ENCODE data around the gene C6orf89. TPM values are rescaled to one million over a fixed set of nuclear protein-coding genes. Genes with fewer than 3 reads are reported as not detected.
"Not testable (repeated sequence)": the region's sequence is repeated elsewhere in the genome, so short reads cannot be mapped to it uniquely, and the experiment has no call there.

Gene C6orf89
- total RNA-seq, 1 experiment from 2014 or later, result 43.6 TPM

DNA sequence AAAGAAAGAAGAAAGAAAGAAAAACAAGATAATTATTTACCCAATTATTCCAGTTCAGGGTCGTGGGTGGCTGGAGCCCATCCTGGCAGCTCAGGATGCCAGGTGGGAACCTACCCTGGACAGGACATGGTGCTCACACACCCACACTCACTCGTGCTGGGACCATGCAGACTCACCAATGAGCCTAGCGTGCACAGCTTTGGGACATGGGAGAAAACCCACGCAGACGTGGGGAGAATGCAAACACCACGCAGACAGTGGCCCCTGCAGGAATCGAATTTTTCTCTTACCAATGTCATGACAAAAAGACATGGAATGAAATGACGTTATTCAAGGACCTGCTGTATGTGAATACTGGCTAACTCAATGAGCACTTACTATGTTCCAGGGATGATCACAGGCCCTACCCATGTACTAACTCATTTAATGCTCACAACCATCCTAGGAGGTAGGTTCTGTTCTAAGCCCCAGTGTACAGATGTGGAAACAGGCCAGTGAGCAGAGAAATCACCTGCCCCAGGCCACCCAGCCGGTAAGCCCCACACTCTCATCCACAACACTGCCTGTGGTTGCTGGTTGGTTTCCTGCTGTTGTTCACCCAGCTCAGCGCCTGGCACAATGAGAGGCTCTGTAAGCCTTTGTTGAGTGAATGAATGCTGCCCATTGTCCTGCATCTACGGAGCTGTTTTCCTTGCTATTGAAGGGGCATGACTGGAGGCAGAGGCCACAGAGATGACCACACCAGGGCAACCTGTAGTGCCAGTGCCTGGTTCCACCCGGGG, 62.0 kb downstream of the C6orf89 start:
- DNase-seq (ENCODE audit: low read depth), result no peak

DNA sequence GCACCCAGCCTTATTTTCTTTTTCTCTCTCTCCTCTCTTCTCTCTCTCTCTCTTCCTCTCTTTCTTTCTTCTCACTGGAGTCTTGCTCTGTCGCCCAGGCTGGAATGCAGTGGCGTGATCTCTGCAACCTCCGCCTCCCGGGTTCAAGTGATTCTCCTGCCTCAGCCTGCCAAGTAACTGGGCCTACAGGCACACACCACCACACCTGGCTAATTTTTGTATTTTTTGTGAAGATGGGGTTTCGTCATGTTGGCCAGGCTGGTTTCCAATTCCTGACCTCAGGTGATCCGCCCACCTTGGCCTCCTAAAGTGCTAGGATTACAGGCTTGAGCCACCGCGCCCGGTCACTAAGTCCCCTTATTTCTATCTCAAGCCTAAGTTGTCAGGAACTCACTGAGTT, 63.3 kb downstream of the C6orf89 start:
- not testable (repeated sequence) for DNase-seq (ENCODE audit: low read depth)

DNA sequence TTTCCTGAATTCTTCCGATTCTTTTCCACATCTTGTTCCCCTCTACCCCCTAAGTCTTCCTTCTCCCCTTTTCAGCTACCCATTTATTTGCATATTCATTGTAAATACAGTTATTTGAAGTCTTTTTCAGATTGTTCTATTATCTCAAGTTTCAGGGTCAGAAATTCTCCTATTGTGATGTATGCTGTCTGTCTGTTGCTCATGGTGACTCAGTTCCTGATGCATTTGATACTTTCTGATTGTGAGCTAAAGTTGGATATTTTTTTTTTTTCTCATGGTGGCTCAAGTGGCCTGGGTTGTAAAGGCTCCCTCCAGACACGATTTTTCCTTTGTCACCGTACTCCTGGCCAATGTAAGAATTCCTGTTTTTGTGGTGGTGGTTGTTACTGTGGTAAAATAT, 63.9 kb downstream of the C6orf89 start:
- DNase-seq (ENCODE audit: low read depth), result peak; percentile 74

DNA sequence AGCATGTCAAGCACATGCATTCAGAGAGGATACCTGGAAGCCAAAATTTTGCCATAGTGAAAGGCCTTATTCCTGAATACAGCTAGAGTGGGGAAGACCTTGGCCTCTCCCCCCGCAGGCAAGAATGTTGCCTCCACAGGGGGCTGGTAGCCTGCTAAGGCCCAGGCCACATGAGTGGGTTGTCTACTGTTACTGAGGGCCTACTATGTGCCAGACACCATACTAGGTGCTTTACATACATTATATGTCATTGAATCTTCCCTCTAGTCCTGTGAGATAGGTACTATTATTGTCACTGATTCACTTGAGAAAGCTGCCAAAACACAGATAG, 68.1 kb downstream of the C6orf89 start:
- no peak for DNase-seq (ENCODE audit: low read depth)

DNA sequence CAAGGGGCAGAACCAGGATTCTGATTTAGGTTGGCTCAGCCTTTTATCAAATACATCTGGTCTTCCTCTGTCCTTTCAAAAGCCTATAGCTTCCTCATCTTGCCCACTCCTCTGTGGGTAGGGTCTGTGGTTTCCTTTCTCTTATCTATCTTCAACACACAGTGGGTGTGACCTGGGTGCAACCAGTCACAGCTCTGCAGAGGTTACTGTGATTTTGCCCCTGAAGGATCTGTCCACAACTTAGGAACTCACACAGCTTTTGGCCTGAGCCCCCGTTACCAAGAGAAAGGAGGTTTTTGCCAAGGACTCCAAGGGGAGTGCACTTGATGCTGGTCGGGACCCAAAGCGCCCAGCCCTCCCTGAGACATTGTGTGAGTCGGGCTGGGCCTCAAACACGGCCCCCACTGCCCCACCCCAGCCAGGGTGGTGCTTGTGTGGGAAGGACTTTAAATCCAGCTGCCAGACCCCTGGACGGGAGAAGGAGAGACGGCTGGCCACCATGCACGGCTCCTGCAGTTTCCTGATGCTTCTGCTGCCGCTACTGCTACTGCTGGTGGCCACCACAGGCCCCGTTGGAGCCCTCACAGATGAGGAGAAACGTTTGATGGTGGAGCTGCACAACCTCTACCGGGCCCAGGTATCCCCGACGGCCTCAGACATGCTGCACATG, 68.6 kb downstream of the C6orf89 start, which contains the start of gene PI16:
PI16 (plus strand) TSS at position 477 of the 670 bp plus-strand sequence; CDS start at position 500, 23 bp downstream.
- no peak for DNase-seq (ENCODE audit: low read depth)

DNA sequence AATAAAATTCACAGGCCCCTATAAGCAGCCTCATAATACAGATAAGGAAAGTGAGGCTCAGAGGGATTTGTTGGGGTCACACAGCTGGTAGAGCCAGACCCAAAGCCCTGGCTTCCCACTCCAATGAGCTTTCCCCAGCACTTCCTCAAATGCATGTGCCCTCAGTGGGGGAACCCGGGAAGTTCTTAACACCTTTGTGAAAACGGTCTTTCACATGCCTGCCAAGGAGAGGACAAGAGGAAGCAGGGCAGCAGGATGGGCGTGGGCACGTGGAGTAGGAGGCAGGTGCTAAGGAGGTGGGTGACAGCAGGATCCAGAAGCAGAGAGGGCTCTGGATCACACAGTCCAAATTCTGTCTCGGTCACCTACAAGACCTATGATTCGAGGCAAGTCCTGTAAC, 69.4 kb downstream of the C6orf89 start:
- DNase-seq (ENCODE audit: low read depth), result no peak

DNA sequence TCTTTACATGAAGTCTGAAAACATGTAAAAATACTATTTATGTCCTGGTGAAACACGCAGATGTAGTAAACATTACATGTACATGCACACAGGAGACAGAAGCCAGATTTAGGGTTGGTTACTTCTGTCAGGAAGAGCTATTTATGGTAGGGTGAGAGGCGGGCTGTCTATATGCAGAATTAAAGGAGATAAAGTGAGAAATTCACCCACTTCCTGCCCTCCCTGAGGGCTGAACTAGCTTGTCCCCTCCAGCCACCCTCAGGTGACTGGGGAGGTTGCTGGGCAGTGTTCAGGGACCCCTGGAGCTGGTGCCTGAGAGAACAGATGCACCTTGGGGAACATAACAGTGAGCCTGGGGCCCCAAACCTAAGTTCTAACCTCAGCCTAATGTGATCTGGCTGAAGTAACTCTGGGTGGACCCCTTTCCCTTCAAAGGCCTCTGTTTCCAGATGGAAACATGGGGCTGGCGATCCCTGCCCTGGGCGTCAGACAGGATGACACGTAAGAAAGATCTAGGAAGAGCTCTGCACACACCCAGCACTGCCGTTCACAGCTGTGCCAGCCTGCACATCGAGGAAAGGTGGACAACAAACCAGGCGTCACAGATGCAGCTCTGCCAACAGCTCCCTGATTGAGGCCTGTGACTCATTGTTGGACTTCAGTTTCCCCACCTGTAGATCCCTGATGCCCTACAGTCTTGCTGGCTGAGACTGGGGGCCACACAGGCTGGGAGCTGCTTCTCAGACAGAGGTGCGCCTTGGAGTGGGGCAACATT, 70.1 kb downstream of the C6orf89 start:
- peak; percentile 15 for DNase-seq (ENCODE audit: low read depth)

DNA sequence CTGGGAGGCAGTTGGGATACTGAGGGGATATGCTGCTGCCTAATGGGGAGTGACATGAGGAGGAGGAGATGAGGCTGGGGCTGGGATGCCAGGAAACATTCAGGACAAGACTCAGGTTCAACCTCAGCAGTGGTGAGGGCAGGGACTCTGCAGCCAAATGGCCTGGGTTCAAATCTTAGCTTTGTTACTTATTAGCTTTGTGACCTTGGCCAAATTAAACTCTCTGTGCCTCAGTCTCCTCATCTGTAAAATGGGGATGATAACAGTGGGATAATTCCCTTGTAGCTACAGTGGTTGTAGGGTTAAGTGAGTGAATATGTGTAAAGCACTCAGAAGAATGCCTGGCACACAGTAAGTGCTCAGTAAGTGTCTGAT, 70.7 kb downstream of the C6orf89 start:
- DNase-seq (ENCODE audit: low read depth), result no peak

DNA sequence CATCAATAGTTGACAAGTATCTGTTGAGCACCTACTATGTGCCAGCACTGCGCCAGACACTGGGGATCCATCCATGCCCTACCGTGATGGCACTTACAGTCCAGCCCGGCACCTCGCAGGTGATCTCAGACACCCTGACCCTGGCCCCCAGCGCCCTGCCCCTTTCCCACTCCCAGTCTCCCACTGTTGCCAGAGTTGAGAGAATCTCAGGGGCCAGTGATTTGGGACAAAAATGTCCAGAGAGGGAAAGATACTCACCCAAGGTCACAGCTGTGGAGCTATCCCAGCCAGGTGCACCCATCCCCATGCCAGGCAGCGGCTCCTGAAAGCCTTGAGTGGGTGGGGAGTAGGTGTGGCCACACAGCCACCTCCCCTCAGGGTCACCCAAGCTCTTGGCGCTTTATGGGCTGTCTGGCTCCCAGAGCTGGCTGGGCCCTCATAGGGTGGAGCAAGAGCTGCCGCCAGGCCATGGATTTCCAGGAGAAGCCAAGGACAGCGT, 72.1 kb downstream of the C6orf89 start:
- no peak for DNase-seq (ENCODE audit: low read depth)

DNA sequence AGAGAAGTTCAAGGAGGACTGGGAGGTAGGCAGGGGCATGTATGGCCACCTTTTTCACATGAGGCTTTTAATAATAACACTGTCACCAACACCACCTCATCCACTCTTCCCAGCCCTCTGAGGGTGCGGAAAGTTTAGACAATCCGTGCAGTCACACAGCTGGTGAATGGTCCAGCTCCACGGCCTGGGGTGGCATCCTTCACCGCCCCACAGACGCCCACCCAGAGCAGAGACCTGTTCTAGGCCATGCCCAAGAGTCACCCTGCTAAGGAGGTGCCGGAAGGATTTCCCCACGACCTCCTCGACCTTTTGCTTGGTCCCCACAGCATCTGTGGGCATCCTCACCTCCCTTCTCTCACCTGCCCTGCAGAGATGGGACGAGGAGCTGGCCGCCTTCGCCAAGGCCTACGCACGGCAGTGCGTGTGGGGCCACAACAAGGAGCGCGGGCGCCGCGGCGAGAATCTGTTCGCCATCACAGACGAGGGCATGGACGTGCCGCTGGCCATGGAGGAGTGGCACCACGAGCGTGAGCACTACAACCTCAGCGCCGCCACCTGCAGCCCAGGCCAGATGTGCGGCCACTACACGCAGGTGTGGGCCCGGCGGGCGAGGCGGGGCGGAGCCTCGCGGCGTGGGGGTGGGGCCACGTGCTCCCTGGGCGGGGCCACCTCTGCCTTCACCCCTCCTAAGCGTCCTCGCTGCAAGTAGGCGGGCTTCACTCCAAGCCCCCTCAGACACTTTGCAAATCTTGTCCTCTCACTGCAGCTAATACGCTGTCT, 73.2 kb downstream of the C6orf89 start:
- DNase-seq (ENCODE audit: low read depth), result no peak

DNA sequence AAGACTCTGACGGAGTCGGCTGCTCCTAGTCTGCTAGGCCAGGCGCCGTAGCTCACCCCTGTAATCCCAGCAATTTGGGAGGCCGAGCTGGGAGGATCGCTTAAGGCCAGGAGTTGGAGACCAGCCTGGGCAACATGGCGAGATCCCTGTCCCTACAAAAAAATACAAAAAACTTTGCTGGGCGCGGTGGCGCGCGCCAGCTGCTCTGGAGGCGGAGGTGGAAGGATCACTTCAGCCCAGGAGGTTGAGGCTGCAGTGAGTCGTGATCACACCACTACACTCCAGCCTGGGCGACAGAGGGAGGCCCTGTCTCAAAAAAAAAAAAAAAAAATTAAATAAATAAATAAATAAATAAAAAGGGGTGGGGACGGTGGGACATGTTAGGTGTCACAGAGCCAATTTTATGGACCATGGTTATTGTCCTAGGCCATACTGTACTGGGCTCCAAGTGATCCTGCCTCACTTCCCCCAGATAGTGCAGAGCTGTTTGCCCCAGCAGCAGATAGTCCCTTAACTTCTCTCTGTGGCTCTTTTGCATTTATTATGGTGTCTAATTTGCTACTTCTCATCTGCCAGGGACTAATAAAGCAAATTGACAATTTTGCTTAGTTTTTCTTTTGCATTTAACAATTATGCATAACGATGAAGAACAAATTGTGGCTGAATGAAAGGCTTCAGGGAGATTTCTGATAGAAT, 74.0 kb downstream of the C6orf89 start:
- DNase-seq (ENCODE audit: low read depth), result no peak

DNA sequence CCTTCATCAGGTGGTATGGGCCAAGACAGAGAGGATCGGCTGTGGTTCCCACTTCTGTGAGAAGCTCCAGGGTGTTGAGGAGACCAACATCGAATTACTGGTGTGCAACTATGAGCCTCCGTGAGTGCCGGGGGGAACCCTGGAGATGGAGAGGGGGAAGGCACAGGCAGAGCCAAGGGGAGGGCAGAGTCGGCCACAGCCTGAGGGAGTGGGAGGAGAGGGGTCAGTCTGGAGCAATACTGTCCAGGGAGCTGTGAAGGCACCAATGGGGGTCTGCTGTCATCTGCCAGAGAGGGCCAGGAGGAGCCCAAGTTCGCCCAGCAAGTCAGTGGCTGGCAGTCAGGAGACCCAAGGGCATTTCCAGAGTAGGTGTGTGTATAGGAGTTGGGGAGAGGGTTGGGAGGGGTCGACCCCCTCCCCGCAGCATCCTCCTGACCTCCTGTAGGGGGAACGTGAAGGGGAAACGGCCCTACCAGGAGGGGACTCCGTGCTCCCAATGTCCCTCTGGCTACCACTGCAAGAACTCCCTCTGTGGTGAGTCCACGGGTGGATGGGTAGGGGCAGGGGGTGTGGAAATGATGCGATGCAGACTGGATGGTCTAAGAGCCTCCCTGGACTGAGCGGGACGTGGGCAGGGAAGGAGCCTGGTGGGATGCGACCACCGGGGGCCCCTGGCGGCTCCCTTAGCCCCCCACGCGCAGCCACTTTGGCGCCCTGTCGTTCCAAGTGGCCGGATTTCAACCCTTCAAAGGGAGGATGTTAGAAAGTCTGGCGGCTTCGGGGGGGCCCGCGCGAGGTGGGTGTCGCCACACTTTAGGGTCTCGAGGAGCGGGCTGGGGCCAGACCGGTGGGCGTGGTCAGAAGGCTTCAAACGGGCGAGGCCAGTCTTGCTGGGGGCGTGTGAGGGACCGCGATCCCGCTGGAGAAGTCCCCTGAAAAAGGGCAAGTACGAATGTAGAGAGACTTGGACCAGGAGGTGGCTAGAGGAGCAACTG, 76.0 kb downstream of the C6orf89 start:
- no peak for DNase-seq (ENCODE audit: low read depth)

DNA sequence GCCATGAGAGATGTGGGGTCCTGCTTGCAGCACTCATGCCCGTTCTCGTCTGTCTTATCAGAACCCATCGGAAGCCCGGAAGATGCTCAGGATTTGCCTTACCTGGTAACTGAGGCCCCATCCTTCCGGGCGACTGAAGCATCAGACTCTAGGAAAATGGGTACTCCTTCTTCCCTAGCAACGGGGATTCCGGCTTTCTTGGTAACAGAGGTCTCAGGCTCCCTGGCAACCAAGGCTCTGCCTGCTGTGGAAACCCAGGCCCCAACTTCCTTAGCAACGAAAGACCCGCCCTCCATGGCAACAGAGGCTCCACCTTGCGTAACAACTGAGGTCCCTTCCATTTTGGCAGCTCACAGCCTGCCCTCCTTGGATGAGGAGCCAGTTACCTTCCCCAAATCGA, 77.1 kb downstream of the C6orf89 start:
- DNase-seq (ENCODE audit: low read depth), result peak; percentile 40

DNA sequence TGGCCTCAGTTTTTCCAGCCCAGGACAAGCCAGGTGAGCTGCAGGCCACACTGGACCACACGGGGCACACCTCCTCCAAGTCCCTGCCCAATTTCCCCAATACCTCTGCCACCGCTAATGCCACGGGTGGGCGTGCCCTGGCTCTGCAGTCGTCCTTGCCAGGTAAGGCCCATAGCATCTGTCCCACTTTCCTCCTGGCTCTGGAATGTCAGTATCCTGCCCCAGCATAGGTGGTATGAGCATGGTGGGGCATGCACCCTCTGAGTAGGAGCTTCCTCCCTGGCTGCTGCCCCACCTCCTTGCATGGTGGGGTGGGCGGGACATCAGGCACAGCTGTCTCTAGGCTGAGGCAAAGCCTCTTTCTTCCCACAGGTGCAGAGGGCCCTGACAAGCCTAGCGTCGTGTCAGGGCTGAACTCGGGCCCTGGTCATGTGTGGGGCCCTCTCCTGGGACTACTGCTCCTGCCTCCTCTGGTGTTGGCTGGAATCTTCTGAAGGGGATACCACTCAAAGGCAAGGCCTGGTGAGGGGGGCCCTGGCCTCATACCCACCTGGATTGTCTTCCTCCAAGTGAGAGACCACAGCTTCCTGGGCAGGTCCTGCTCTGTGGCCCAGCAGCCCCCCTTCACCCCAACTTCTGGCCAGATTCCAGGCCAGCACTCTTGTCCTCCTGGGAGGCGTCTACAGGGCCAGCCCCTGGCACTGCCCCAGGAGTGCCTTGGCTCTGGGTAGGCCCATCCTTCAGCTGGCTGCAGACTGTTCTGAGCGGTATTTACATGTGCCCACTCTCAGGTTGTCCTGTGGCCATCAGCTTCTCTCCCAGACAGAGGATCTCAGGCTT, 77.9 kb downstream of the C6orf89 start:
- no peak for DNase-seq (ENCODE audit: low read depth)

DNA sequence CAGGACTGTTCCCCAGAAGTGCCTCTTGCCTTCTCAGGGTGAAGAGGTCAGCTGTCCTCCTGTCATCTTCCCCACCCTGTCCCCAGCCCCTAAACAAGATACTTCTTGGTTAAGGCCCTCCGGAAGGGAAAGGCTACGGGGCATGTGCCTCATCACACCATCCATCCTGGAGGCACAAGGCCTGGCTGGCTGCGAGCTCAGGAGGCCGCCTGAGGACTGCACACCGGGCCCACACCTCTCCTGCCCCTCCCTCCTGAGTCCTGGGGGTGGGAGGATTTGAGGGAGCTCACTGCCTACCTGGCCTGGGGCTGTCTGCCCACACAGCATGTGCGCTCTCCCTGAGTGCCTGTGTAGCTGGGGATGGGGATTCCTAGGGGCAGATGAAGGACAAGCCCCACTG, 78.6 kb downstream of the C6orf89 start:
- DNase-seq (ENCODE audit: low read depth), result no peak

DNA sequence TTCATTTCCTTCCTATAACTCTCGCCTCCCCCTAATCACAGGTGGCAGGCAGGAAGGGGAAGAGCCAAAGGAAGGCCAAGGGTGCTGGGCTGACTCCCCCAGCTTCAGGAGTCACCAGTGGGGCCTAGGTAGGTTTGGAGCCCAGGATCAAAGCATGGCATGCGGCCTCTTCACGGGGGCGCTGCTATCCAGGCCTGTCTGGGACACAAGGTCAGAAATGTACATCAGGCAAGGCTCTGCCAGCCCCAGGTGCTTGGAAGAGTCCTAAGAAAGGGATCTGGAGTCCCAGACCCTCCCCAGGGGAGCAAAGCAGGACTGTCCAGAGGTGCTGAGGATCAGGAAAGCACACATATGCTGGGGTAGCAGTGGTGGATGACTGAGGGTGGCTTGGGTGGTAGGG, 79.2 kb downstream of the C6orf89 start:
- DNase-seq (ENCODE audit: low read depth), result no peak

DNA sequence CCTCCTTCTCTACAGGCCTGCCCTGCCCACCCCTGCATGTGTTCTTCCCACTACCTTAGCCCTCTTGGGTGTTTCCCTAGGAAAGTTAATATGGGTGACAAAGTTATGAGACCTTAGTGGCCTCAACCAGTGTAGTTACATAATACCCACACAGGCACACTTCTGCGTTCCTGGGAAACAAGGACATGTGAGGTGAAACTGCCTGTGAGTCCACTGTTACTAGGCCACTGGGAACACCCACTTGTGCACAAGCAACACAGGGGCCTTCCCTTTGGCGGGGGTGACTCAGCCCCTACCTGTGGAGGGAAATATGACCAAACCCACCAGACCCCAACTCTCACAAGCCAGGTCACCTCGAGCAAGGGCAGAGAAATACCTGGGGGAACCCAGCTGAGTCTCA, 81.5 kb downstream of the C6orf89 start:
- no peak for DNase-seq (ENCODE audit: low read depth)

DNA sequence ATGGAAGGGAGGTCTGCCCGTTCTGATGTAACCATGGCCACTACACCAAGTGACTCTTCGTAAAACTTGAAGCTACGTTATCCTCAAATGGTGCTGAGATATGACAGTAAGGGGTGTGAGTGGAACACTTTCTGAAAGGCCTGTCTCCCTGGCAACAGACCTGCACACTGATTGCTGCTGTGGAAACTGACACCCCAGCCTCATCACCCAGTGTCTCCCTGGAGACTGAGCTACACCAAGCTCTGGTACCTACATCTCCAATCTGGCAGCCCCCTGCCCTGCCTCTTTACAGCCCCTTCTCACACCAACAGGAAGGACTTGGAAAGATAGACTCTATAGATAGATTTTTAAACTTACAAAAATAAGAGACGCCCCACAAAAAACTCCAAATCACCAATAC, 82.0 kb downstream of the C6orf89 start:
- DNase-seq (ENCODE audit: low read depth), result no peak
